HepG2 (cell line): Measurements from ENCODE around the gene TTF2. TPM values are rescaled to one million over a fixed set of nuclear protein-coding genes. Genes with fewer than 3 reads are reported as not detected.

Experiments used
- ATAC-seq: fragments of 200-7000 bp; cut with Tn5 transposase; 3 replicates; pipeline ENCODE4 v1.9.1; 2020; ENCODE audit warnings: mild to moderate bottlenecking, moderate library complexity
- BruUV-seq: library from RNA; stranded (reverse); fragments of 400-500 nt; replicated peaks from 2 replicates; lab custom pipeline; 2021; lab: Mats Ljungman, UMichigan
- CTCF ChIA-PET: fragments of 300-600 bp; formaldehyde crosslinking; extraction: SDS; loops from one replicate; lab custom pipeline; 2021; ENCODE audit warnings: low total read pairs, inconsistent platforms, low intra/inter-chr PET ratio; lab: Yijun Ruan, JAX
- POLR2A ChIA-PET: fragments of 350-600 bp; sonication (Branson Sonifier 250); formaldehyde crosslinking; loops from one replicate; lab custom pipeline; 2020; ENCODE audit warnings: antibody characterized with exemption, inconsistent platforms; lab: Yijun Ruan, JAX
- DNase-seq: peaks from one replicate; pipeline ENCODE4 v3.0.0-alpha.2; 2015; ENCODE audit warnings: low spot score
- FAIRE-seq: peaks from 3 replicates; lab custom pipeline; 2011; peaks lifted over from hg19 to GRCh38; lab: Jason Lieb, UNC
- H2AFZ ChIP-seq: one replicate; pipeline ENCODE4 v1.6.1; 2011; ENCODE audit warnings: low read length, inconsistent platforms
- H3K27ac ChIP-seq: fragments of 300-600 bp; 3 replicates; pipeline ENCODE4 v1.8.0; 2011; ENCODE audit warnings: mixed run types, mild to moderate bottlenecking, mixed read lengths, low read length, inconsistent platforms; ENCODE audit not compliant: insufficient read depth; ENCODE audit errors: extremely low read length
- H3K27me3 ChIP-seq, 2 experiments: fragments of 200-600 bp in 1 of 2; 2 replicates in 1 of 2; 3 replicates in 1 of 2; pipeline versions ENCODE4 v1.6.0 to v1.8.0; 2011; ENCODE audit warnings: low read length in 2 of 2, mild to moderate bottlenecking in 2 of 2, moderate library complexity in 2 of 2, inconsistent platforms in 1 of 2; ENCODE audit not compliant: insufficient read depth in 2 of 2, control insufficient read depth in 1 of 2
- H3K36me3 ChIP-seq, 2 experiments: fragments of 200-600 bp in 1 of 2; replicated peaks in 1 of 2; 2 replicates in 1 of 2; 3 replicates in 1 of 2; pipeline versions ENCODE4 v1.5.1 to v1.8.0; 2011; ENCODE audit warnings: low read length in 2 of 2, inconsistent platforms in 1 of 2; ENCODE audit not compliant: insufficient read depth in 2 of 2, control insufficient read depth in 1 of 2
- H3K4me1 ChIP-seq: 2 replicates; pipeline ENCODE4 v1.5.1; 2012; ENCODE audit warnings: low read length, inconsistent platforms; ENCODE audit not compliant: insufficient read depth
- H3K4me2 ChIP-seq: 2 replicates; pipeline ENCODE4 v1.6.0; 2011; ENCODE audit warnings: low read depth, low read length, inconsistent platforms
- H3K4me3 ChIP-seq, 3 experiments: fragments of 200-600 bp in 1 of 3; sonication (generic), shearing (Covaris generic) in 1 of 3; replicated peaks in 1 of 3; 2 replicates each; pipeline ENCODE4 v1.5.1; 2011 to 2016; ENCODE audit warnings: low read length in 3 of 3, inconsistent platforms in 2 of 3, low read depth in 2 of 3, mild to moderate bottlenecking in 2 of 3, control low read depth in 1 of 3, mixed read lengths in 1 of 3; ENCODE audit not compliant: insufficient read depth in 1 of 3
- H3K79me2 ChIP-seq: one replicate; pipeline ENCODE4 v1.6.1; 2011; ENCODE audit warnings: low read length, inconsistent platforms; ENCODE audit not compliant: insufficient read depth
- H3K9ac ChIP-seq: 2 replicates; pipeline ENCODE4 v1.6.0; 2011; ENCODE audit warnings: mild to moderate bottlenecking, low read depth, low read length, inconsistent platforms; ENCODE audit not compliant: insufficient read depth
- H3K9me3 ChIP-seq: 2 replicates; pipeline ENCODE4 v1.5.1; 2012; ENCODE audit warnings: mild to moderate bottlenecking, low read length
- H4K20me1 ChIP-seq: 2 replicates; pipeline ENCODE4 v1.6.0; 2011; ENCODE audit warnings: inconsistent platforms, mild to moderate bottlenecking, low read length, moderate library complexity; ENCODE audit not compliant: insufficient read depth
- CCDC6 ChIP-seq: sonication (generic); formaldehyde crosslinking; IDR thresholded peaks from 2 replicates; pipeline ENCODE4 v1.8.1; 2022; ENCODE audit warnings: mild to moderate bottlenecking, missing genetic modification reagents, moderate library complexity
- MAF1 ChIP-seq: sonication (generic); formaldehyde crosslinking; IDR thresholded peaks from 2 replicates; pipeline ENCODE4 v1.5.0; 2020; ENCODE audit warnings: missing genetic modification reagents, borderline replicate concordance
- MIER3 ChIP-seq: IDR thresholded peaks from 2 replicates; pipeline ENCODE4 v1.6.1; 2016; ENCODE audit warnings: missing compliant biosample characterization, borderline replicate concordance
- MTA3 ChIP-seq: sonication (generic); formaldehyde crosslinking; IDR thresholded peaks from 2 replicates; pipeline ENCODE4 v1.4.0; 2020; ENCODE audit warnings: missing genetic modification reagents
- U2AF1 ChIP-seq: fragments of 200-400 bp; formaldehyde crosslinking; optimal IDR thresholded peaks from 2 replicates; pipeline ENCODE3; 2017; ENCODE audit warnings: mild to moderate bottlenecking, low read depth, low read length
- ZBTB38 ChIP-seq: sonication (generic); formaldehyde crosslinking; IDR thresholded peaks from 2 replicates; pipeline ENCODE4 v1.5.1; 2020; ENCODE audit warnings: mild to moderate bottlenecking, missing genetic modification reagents
- ZNF562 ChIP-seq: sonication (generic); formaldehyde crosslinking; IDR thresholded peaks from 2 replicates; pipeline ENCODE4 v1.8.0; 2022; ENCODE audit warnings: missing genetic modification reagents, borderline replicate concordance
- ZNF790 ChIP-seq: sonication (generic); formaldehyde crosslinking; IDR thresholded peaks from 2 replicates; pipeline ENCODE4 v1.8.0; 2022; ENCODE audit warnings: missing genetic modification reagents, mild to moderate bottlenecking, borderline replicate concordance
- WGBS: methylation state at CpG from one replicate; pipeline ENCODE4 v1.1.6; 2017; ENCODE audit warnings: low lambda C conversion rate; 5-methylcytosine and 5-hydroxymethylcytosine counted together
- in situ Hi-C: cut with HindIII; loops from 2 replicates; pipeline ENCODE4 v1.10.0; 2017; ENCODE audit warnings: low pct_unique_long_range_greater_than_20kb; ENCODE audit not compliant: extremely low pct_ligation_motif_present
- intact Hi-C: fragments of 100-400 bp; cut with micrococcal nuclease; formaldehyde crosslinking; loops from one replicate; pipeline ENCODE4 v1.10.0; 2022; ENCODE audit not compliant: unreplicated experiment
- polyA plus RNA-seq, 8 experiments: library from polyadenylated mRNA; depleted of rRNA in 3 of 8; stranded (reverse) in 7 of 8; unstranded in 1 of 8; fragments of >200 nt; fragmentation: Illumina TruSeq in 4 of 8; extraction: Trizol in 4 of 8; gene quantifications; 2 replicates each; pipeline versions ENCODE4 v1.2.1 to v1.2.3, GENCODE V29; 2011 to 2016; ENCODE audit warnings: low read depth in 4 of 8, missing spikeins in 1 of 8, mixed read lengths in 1 of 8; ENCODE audit not compliant: insufficient read depth in 1 of 8
- total RNA-seq, 5 experiments: library from RNA; depleted of rRNA; stranded (reverse); fragments of >200 nt; fragmentation: Illumina TruSeq; extraction: Trizol; gene quantifications; 2 replicates each; pipeline ENCODE4 v1.2.3, GENCODE V29; 2016; ENCODE audit warnings: low read depth in 1 of 5
- TF ChIP-seq, protein P1 (sequence below): sonication (generic); formaldehyde crosslinking; IDR thresholded peaks from 2 replicates; pipeline ENCODE4 v1.5.1; 2020; ENCODE audit warnings: mild to moderate bottlenecking, missing genetic modification reagents, borderline replicate concordance
- TF ChIP-seq, protein P2 (sequence below): sonication (generic); formaldehyde crosslinking; IDR thresholded peaks from 2 replicates; pipeline ENCODE4 v1.4.0; 2020; ENCODE audit warnings: mild to moderate bottlenecking, missing genetic modification reagents

Gene TTF2
- total and polyA plus RNA-seq, 2 of the 13 experiments (the other 11 are each of a cell fraction or from before 2014, with no cell fraction given), result 12.8 to 48.9 TPM

DNA sequence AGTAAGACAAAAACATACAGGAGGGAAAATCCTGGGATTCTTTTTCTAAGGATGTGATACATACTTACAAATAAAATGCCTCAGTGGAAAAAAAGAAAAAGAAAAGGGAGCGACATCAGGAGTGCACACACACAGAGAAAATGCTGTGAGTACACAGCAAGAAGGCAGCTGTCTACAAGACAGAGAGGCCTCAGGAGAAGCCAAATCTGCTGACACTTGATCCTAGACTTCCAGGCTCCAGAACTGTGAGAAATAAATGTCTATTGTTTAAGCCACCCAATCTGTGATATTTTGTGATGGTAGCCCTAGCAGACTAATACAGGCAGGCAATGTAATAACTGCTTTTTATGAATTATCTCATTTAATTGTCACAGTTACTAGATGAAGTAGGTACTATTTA, 78.4 kb downstream of the TTF2 start (continued):
- TF ChIP-seq, protein P1, sequence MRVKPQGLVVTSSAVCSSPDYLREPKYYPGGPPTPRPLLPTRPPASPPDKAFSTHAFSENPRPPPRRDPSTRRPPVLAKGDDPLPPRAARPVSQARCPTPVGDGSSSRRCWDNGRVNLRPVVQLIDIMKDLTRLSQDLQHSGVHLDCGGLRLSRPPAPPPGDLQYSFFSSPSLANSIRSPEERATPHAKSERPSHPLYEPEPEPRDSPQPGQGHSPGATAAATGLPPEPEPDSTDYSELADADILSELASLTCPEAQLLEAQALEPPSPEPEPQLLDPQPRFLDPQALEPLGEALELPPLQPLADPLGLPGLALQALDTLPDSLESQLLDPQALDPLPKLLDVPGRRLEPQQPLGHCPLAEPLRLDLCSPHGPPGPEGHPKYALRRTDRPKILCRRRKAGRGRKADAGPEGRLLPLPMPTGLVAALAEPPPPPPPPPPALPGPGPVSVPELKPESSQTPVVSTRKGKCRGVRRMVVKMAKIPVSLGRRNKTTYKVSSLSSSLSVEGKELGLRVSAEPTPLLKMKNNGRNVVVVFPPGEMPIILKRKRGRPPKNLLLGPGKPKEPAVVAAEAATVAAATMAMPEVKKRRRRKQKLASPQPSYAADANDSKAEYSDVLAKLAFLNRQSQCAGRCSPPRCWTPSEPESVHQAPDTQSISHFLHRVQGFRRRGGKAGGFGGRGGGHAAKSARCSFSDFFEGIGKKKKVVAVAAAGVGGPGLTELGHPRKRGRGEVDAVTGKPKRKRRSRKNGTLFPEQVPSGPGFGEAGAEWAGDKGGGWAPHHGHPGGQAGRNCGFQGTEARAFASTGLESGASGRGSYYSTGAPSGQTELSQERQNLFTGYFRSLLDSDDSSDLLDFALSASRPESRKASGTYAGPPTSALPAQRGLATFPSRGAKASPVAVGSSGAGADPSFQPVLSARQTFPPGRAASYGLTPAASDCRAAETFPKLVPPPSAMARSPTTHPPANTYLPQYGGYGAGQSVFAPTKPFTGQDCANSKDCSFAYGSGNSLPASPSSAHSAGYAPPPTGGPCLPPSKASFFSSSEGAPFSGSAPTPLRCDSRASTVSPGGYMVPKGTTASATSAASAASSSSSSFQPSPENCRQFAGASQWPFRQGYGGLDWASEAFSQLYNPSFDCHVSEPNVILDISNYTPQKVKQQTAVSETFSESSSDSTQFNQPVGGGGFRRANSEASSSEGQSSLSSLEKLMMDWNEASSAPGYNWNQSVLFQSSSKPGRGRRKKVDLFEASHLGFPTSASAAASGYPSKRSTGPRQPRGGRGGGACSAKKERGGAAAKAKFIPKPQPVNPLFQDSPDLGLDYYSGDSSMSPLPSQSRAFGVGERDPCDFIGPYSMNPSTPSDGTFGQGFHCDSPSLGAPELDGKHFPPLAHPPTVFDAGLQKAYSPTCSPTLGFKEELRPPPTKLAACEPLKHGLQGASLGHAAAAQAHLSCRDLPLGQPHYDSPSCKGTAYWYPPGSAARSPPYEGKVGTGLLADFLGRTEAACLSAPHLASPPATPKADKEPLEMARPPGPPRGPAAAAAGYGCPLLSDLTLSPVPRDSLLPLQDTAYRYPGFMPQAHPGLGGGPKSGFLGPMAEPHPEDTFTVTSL (CRISPR knock-in tag), result no peak
- TF ChIP-seq ZBTB38 (CRISPR knock-in tag) (no peak), MTA3 (CRISPR knock-in tag) (no peak)
- TF ChIP-seq, protein P2, sequence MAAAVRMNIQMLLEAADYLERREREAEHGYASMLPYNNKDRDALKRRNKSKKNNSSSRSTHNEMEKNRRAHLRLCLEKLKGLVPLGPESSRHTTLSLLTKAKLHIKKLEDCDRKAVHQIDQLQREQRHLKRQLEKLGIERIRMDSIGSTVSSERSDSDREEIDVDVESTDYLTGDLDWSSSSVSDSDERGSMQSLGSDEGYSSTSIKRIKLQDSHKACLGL (CRISPR knock-in tag), result no peak

DNA sequence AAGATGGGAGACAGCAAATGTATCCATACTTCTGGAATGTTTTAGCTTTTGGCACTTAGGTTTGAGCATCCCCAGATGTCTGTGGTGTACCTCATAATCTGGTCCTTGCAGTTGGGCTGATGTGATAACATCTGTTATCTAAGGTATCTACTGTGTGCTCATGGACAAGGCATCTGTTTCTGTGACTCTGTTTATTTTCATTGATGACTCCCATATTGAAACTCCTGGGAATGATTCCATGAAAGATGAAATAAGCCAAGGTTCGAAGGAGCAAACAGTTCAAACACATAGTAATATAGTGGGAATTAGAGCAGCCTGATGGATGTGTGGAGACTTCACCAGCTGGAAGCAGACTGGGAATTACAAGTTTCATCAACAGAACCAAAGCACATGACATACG, 82.1 kb downstream of the TTF2 start:
- WGBS, result 22% methylated on average over 2 of the region's 2 CpGs
- FAIRE-seq (no peak), ATAC-seq (no peak), DNase-seq (no peak)
- no peaks in the 10 kb centered on the region; a peak in 1 of 5 replicates for H3K27me3 ChIP-seq
- no peaks in the 10 kb centered on the region for H3K4me1 ChIP-seq
- H3K4me3 ChIP-seq, result no peak overlapping the region
- ChIA-PET CTCF (no interaction called here), POLR2A (no interaction called here)
- no TSS peak for BruUV-seq
- H3K36me3 ChIP-seq, result no peaks in the 10 kb centered on the region
- no peak overlapping the region for H3K4me2 ChIP-seq
- no peaks in the 10 kb centered on the region for H3K9me3 ChIP-seq
- intact Hi-C loops (no loop called here), in situ Hi-C loops (loop anchor here (25.0 kb wide), 1 partner anchor 145 kb away; no protein-coding TSS in a partner anchor)
- H3K9ac ChIP-seq, result no peak overlapping the region
- H4K20me1 ChIP-seq, result no peaks in the 10 kb centered on the region
- H2AFZ ChIP-seq, result no peak overlapping the region
- no peak overlapping the region for H3K27ac ChIP-seq
- no peaks in the 10 kb centered on the region for H3K79me2 ChIP-seq
- TF ChIP-seq ZNF790 (no peak), CCDC6 (CRISPR knock-in tag) (no peak), ZNF562 (CRISPR knock-in tag) (no peak), MAF1 (CRISPR knock-in tag) (no peak), MIER3 (CRISPR knock-in tag) (no peak), U2AF1 (no peak)
